BE2C (cell line): ENCODE data around the gene TICAM2.

ENCODE experiments used
- DNase-seq: peaks from one replicate; pipeline ENCODE4 v3.0.0-alpha.2; 2020
- H3K27me3 ChIP-seq: fragments of 250-450 bp; sonication (Bioruptor Pico); 2 replicates; pipeline ENCODE4 v1.5.1; 2020; ENCODE audit warnings: mild to moderate bottlenecking
- H3K36me3 ChIP-seq: fragments of 250-450 bp; sonication (Bioruptor Pico); 2 replicates; pipeline ENCODE4 v1.5.1; 2020; ENCODE audit warnings: mild to moderate bottlenecking
- H3K4me1 ChIP-seq: fragments of 250-450 bp; sonication (Bioruptor Pico); 2 replicates; pipeline ENCODE4 v1.5.1; 2020
- H3K4me3 ChIP-seq: 2 replicates; pipeline ENCODE4 v1.5.1; 2011; ENCODE audit warnings: low read depth, low read length
- H3K9me3 ChIP-seq: fragments of 250-450 bp; sonication (Bioruptor Pico); 2 replicates; pipeline ENCODE4 v1.5.1; 2020
- CTCF ChIP-seq: IDR thresholded peaks from 2 replicates; pipeline ENCODE4 v1.5.1; 2012; ENCODE audit warnings: mild to moderate bottlenecking, low read depth, low read length

TICAM2 gene

GRCh38 chr5:115531787-115532367 lies 70.4 kb downstream of the TICAM2 start:
- no peaks in the 10 kb centered on the region for H3K9me3 ChIP-seq
- H3K36me3 ChIP-seq = peaks cover 8% of the 10 kb centered on the region
- H3K4me1 ChIP-seq = peaks cover 6% of the 10 kb centered on the region
- TF ChIP-seq CTCF = no peak
- DNase-seq = no peak
- no peak overlapping the region for H3K4me3 ChIP-seq
- no peaks in the 10 kb centered on the region for H3K27me3 ChIP-seq

- H3K36me3 ChIP-seq = peaks cover 8% of the 10 kb centered on the region
- H3K4me3 ChIP-seq = no peak overlapping the region
- no peaks in the 10 kb centered on the region for H3K27me3 ChIP-seq
- no peaks in the 10 kb centered on the region for H3K9me3 ChIP-seq
- H3K4me1 ChIP-seq = peaks cover 6% of the 10 kb centered on the region
- TF ChIP-seq CTCF = no peak
- DNase-seq = no peak
Observed at GRCh38 chr5:115531380-115531779, 70.9 kb downstream of the TICAM2 start.

DNA sequence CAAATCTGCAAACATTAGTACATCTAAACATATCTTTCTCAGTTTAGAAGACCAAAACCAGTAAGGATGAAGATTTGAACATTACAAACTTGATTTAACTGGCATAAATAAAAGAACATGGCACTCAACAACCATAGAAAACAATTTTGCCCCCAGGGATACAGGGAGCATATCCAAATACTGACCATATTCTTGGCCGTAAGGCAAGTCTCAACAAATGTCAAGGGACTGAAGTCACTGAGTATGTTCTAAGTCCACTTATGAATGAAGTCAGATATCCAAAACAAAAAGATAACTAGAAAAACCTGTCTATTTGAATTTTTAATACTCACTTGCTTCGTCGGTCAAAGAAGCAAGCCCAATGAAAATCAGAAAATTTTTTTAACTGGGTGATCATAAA lies 71.9 kb downstream of the TICAM2 start:
- TF ChIP-seq CTCF = no peak
- H3K36me3 ChIP-seq = peaks cover 2% of the 10 kb centered on the region
- no peaks in the 10 kb centered on the region for H3K9me3 ChIP-seq
- H3K27me3 ChIP-seq = no peaks in the 10 kb centered on the region
- H3K4me1 ChIP-seq = peaks cover 6% of the 10 kb centered on the region
- DNase-seq = no peak
- no peak overlapping the region for H3K4me3 ChIP-seq
